SK-N-SH (cell line): ENCODE measurements around the gene ETDB.

ENCODE experiments used
- POLR2AphosphoS5 ChIP-seq: IDR thresholded peaks from 2 replicates; pipeline ENCODE4 v1.6.1; 2012; ENCODE audit warnings: low read depth, low read length
- SIN3A ChIP-seq: IDR thresholded peaks from 2 replicates; pipeline ENCODE4 v1.6.1; 2012; ENCODE audit warnings: low read depth, mild to moderate bottlenecking, low read length, moderate library complexity, borderline replicate concordance
- TAF1 ChIP-seq: IDR thresholded peaks from 2 replicates; pipeline ENCODE4 v1.6.1; 2012; ENCODE audit warnings: low read depth, mild to moderate bottlenecking, low read length, moderate library complexity, borderline replicate concordance
- TCF12 ChIP-seq: IDR thresholded peaks from 2 replicates; pipeline ENCODE4 v1.4.0; 2012
- TEAD4 ChIP-seq: IDR thresholded peaks from 2 replicates; pipeline ENCODE4 v1.4.0; 2012; ENCODE audit warnings: mild to moderate bottlenecking, borderline replicate concordance; ENCODE audit not compliant: insufficient read depth
- TF ChIP-seq, protein P1 (sequence below): IDR thresholded peaks from 2 replicates; pipeline ENCODE4; 2012
- TF ChIP-seq, protein P2 (sequence below): fragments of 200-600 bp; sonication (generic); IDR thresholded peaks from 2 replicates; pipeline ENCODE4 v1.6.1; 2017; ENCODE audit warnings: antibody characterized with exemption, mild to moderate bottlenecking, moderate library complexity

DNA sequence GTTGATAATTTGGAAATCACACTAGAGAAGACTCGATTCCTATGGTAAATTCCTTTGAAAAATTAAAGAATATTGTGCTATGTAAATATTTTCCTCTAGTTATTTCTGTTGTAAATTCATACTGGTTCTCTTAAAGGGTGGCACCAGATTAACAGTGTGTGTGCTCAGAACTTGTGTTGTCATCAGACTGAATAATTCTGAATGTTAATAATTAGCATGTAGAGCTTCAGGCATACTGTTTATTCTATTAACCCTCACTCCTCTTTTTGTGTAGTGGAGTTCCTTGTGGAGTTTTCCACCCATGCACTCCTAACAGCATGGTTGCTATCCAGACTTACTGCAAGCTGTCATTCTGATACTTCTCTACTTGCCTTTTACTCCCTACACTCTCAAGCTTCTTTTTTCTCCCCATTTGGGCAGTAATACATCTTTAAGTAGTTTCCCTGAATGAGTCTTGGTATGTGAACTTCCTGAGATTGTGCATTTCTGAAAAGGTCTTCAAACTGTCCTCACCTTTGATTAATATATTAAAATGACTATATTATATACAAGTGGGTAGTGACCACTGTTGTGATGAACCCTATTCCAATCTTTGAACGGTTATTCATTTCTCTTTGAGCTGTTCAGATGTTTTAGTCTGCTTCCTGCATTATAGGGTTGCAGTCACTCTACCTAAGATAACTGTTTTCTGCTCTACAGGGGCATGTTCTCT lies 38.5 kb downstream of the ETDB start:
- TF ChIP-seq POLR2AphosphoS5 (no peak), TAF1 (no peak), TEAD4 (no peak), TCF12 (no peak), SIN3A (no peak)
- TF ChIP-seq, protein P1, sequence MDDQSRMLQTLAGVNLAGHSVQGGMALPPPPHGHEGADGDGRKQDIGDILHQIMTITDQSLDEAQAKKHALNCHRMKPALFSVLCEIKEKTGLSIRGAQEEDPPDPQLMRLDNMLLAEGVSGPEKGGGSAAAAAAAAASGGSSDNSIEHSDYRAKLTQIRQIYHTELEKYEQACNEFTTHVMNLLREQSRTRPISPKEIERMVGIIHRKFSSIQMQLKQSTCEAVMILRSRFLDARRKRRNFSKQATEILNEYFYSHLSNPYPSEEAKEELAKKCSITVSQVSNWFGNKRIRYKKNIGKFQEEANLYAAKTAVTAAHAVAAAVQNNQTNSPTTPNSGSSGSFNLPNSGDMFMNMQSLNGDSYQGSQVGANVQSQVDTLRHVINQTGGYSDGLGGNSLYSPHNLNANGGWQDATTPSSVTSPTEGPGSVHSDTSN: no peak
- TF ChIP-seq, protein P2, sequence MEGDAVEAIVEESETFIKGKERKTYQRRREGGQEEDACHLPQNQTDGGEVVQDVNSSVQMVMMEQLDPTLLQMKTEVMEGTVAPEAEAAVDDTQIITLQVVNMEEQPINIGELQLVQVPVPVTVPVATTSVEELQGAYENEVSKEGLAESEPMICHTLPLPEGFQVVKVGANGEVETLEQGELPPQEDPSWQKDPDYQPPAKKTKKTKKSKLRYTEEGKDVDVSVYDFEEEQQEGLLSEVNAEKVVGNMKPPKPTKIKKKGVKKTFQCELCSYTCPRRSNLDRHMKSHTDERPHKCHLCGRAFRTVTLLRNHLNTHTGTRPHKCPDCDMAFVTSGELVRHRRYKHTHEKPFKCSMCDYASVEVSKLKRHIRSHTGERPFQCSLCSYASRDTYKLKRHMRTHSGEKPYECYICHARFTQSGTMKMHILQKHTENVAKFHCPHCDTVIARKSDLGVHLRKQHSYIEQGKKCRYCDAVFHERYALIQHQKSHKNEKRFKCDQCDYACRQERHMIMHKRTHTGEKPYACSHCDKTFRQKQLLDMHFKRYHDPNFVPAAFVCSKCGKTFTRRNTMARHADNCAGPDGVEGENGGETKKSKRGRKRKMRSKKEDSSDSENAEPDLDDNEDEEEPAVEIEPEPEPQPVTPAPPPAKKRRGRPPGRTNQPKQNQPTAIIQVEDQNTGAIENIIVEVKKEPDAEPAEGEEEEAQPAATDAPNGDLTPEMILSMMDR: no peak
